GM19372 (cell line): ENCODE data around the gene TACC3.

Experiments
- ATAC-seq: cut with Tn5 transposase; IDR thresholded peaks from one replicate; pipeline ENCODE4 v1.9.1; 2021; ENCODE audit warnings: mild to moderate bottlenecking, low read depth, moderate library complexity; ENCODE audit not compliant: unreplicated experiment

Gene TACC3

GRCh38 chr4:1786544-1787362 is 65.4 kb downstream of the TACC3 start:
- no peak for ATAC-seq

GRCh38 chr4:1787411-1788077 is 66.2 kb downstream of the TACC3 start:
- no peak for ATAC-seq

- no peak for ATAC-seq
Observed at GRCh38 chr4:1788254-1788973, 67.1 kb downstream of the TACC3 start.

GRCh38 chr4:1789552-1789951 is 68.2 kb downstream of the TACC3 start:
- no peak for ATAC-seq

- ATAC-seq: no peak
Observed at GRCh38 chr4:1790005-1790404, 68.7 kb downstream of the TACC3 start.

- no peak for ATAC-seq
Observed at GRCh38 chr4:1792158-1792831, 71.0 kb downstream of the TACC3 start.

- ATAC-seq: peak; percentile 55
Observed at GRCh38 chr4:1792832-1793495, 71.6 kb downstream of the TACC3 start, which contains the start of gene FGFR3. Gene FGFR3, plus strand, starts transcription at chr4:1793293. Its CDS starts 642 bp downstream, at chr4:1793935.

GRCh38 chr4:1793496-1793840 is 72.1 kb downstream of the TACC3 start:
- ATAC-seq: no peak

- no peak for ATAC-seq
Observed at GRCh38 chr4:1793940-1794808, 72.9 kb downstream of the TACC3 start.
